Small intestine (tissue), 7 donors: ENCODE results near the gene FHIT. TPM values are rescaled to one million over a fixed set of nuclear protein-coding genes. Genes with fewer than 3 reads are reported as not detected.
A peak's percentile ranks its signal among the peaks of the same experiment; 100 is the strongest.

Experiments used
- DNase-seq, 2 donors: peaks; one replicate each; pipeline versions ENCODE4 v3.0.0 to v3.0.0-alpha.2; 2013
- FAIRE-seq: peaks from 2 replicates; lab custom pipeline; 2012; peaks lifted over from hg19 to GRCh38; lab: Jason Lieb, UNC
- H3K27ac ChIP-seq, 3 donors: one replicate each; pipeline ENCODE4 v1.5.1; 2013; ENCODE audit warnings: low read length in 2 of 3, mild to moderate bottlenecking in 2 of 3, control low read depth in 1 of 3, inconsistent platforms in 1 of 3, low read depth in 1 of 3, moderate library complexity in 1 of 3
- H3K27me3 ChIP-seq, 3 donors: one replicate each; pipeline ENCODE4 v1.6.1; 2013; ENCODE audit warnings: low read length in 3 of 3, inconsistent platforms in 1 of 3; ENCODE audit not compliant: control insufficient read depth in 3 of 3, insufficient read depth in 3 of 3
- H3K36me3 ChIP-seq, 3 donors: one replicate each; pipeline ENCODE4 v1.6.1; 2013; ENCODE audit warnings: low read length in 3 of 3, inconsistent platforms in 1 of 3, low read depth in 1 of 3, mild to moderate bottlenecking in 1 of 3, moderate library complexity in 1 of 3; ENCODE audit not compliant: control insufficient read depth in 3 of 3, insufficient read depth in 2 of 3
- H3K4me1 ChIP-seq, 3 donors: one replicate each; pipeline ENCODE4 v1.6.1; 2013; ENCODE audit warnings: low read length in 2 of 3, inconsistent platforms in 1 of 3, low read depth in 1 of 3, mild to moderate bottlenecking in 1 of 3, moderate library complexity in 1 of 3; ENCODE audit not compliant: control insufficient read depth in 3 of 3, insufficient read depth in 2 of 3
- H3K4me3 ChIP-seq, 3 donors: one replicate each; pipeline ENCODE4 v1.5.1; 2013; ENCODE audit warnings: low read length in 3 of 3, control low read depth in 1 of 3, inconsistent platforms in 1 of 3, low read depth in 1 of 3, mild to moderate bottlenecking in 1 of 3, moderate library complexity in 1 of 3
- H3K9me3 ChIP-seq, 2 donors: one replicate each; pipeline ENCODE4 v1.6.1; 2013; ENCODE audit warnings: low read depth in 1 of 2, low read length in 1 of 2; ENCODE audit not compliant: control insufficient read depth in 2 of 2, insufficient read depth in 1 of 2
- WGBS, 3 donors: extraction: QIAGEN DNeasy Blood & Tissue Kit; methylation state at CpG; one replicate each; pipeline ENCODE4 v1.1.7; 2013; 5-methylcytosine and 5-hydroxymethylcytosine counted together
- polyA plus RNA-seq, 4 donors: library from polyadenylated mRNA; stranded (reverse) in 3 of 4; unstranded in 1 of 4; fragments of 200-250 nt in 3 of 4; fragments of 120-200 nt in 1 of 4; gene quantifications; one replicate each; pipeline versions ENCODE4 v1.2.1 to v1.2.3, GENCODE V29; 2013
- donor health status: healthy with polysubstance abuse.
- donor health status: control.
- donor health status: control.
- donor health status: Bipolar disorder and iron deficiency.
- donor health status: healthy.

The FHIT gene
- polyA plus RNA-seq, 4 donors: 4.4 to 30.4 (median 7.0) TPM

DNA sequence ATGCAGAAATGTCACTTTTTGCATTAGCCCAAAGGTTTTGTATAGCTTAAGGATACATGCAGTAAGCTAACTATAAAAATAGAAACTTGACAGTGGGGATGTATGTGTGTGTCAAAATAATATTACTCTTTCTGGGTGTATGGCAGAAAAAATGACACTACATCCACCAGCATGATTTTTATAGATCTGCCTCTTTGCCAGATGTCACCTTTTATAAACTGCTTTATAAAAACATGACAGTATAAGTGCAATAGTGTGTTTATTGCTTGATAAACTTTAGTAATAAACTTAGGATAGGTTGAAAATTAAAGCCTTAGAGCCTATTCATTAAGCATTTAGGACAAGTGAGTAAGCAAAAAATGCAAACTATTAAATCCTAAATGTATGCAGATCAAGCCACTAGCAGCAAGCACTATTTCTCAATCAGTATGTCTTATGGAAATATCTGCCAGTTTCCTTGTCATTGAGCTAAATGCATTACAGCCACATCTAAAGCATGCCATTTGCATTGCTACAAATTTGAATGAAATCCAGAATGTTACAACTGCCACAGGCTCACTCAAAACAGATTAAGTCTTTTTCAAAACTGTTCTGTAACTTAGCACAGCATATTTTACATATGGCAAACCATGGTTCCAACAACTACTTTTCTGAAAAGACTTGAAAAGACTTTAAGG lies 935.0 kb downstream of the FHIT start:
- H3K4me3 ChIP-seq: no peak overlapping the region
- H3K4me1 ChIP-seq: peaks cover 0 to 7% (median 0%) of the 10 kb centered on the region in 3 donors
- no peaks in the 10 kb centered on the region for H3K27me3 ChIP-seq
- FAIRE-seq (no peak), DNase-seq (no peak)
- H3K36me3 ChIP-seq: no peaks in the 10 kb centered on the region
- no peak overlapping the region for H3K27ac ChIP-seq
- H3K9me3 ChIP-seq: peaks cover 0 to 3% of the 10 kb centered on the region in 2 donors

- H3K9me3 ChIP-seq: peaks cover 0 to 3% of the 10 kb centered on the region in 2 donors
- WGBS, 3 donors: 10 to 46% (median 29%) methylated on average over 6 of the region's 6 CpGs
- H3K4me3 ChIP-seq: no peak overlapping the region
- DNase-seq (peak; percentile 60 to 61), FAIRE-seq (no peak)
- peaks cover 0 to 7% (median 0%) of the 10 kb centered on the region in 3 donors for H3K4me1 ChIP-seq
- no peaks in the 10 kb centered on the region for H3K36me3 ChIP-seq
- peak overlapping the region in 1 of 3 donors; percentile 14 for H3K27ac ChIP-seq
- no peaks in the 10 kb centered on the region for H3K27me3 ChIP-seq
Measured at GRCh38 chr3:60313951-60314461, 937.2 kb downstream of the FHIT start.

DNA sequence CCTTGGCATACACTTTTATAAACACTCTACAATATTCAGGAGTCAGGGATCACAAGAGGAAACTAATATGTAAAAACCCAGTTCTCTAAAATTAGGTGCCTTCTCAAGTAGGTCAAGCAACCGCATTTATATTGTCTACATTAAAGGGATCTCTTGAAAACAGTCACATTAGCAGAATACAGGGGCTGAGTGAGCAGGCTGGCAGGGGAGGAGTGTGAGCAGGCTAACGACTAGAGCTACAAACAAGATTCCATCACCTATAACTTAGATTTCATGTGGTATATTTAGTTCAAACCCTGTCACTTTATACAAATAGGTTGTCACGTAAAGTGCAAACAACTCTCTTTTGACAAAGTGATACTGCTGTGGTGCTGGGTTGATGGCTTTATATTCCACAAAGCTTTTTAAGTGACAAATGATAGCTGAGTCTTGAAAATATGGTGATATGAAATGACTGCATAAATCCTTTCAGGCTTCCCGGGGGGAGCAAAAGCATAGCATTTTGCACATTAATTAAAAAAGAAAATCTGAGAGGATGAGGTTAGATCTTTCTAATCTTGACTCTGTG lies 937.9 kb downstream of the FHIT start:
- Histone ChIP-seq H3K9me3 (peaks cover 0 to 3% of the 10 kb centered on the region in 2 donors), H3K36me3 (no peaks in the 10 kb centered on the region), H3K27ac (no peak overlapping the region), H3K4me1 (peaks cover 0 to 7% (median 0%) of the 10 kb centered on the region in 3 donors), H3K27me3 (no peaks in the 10 kb centered on the region), H3K4me3 (no peak overlapping the region)
- DNase-seq: no peak
- 39 to 56% (median 55%) methylated on average over 4 of the region's 4 CpGs for WGBS, 3 donors
- no peak for FAIRE-seq

GRCh38 chr3:60309539-60310268 lies 941.5 kb downstream of the FHIT start:
- no peaks in the 10 kb centered on the region for H3K36me3 ChIP-seq
- no peak for FAIRE-seq
- no peaks in the 10 kb centered on the region for H3K27me3 ChIP-seq
- no peaks in the 10 kb centered on the region for H3K9me3 ChIP-seq
- H3K27ac ChIP-seq: no peak overlapping the region
- no peak for DNase-seq
- no peak overlapping the region for H3K4me3 ChIP-seq
- whole genome bisulfite sequencing, 3 donors: 71 to 76% (median 74%) methylated on average over 6 of the region's 6 CpGs
- peaks cover 0 to 7% (median 0%) of the 10 kb centered on the region in 3 donors for H3K4me1 ChIP-seq

GRCh38 chr3:60308808-60309207 lies 942.4 kb downstream of the FHIT start:
- WGBS, 3 donors: 63 to 78% (median 75%) methylated on average over 3 of the region's 3 CpGs
- no peaks in the 10 kb centered on the region for H3K9me3 ChIP-seq
- DNase-seq: no peak
- H3K4me3 ChIP-seq: no peak overlapping the region
- peaks cover 0 to 3% (median 0%) of the 10 kb centered on the region in 3 donors for H3K4me1 ChIP-seq
- H3K27me3 ChIP-seq: no peaks in the 10 kb centered on the region
- H3K27ac ChIP-seq: no peak overlapping the region
- no peaks in the 10 kb centered on the region for H3K36me3 ChIP-seq
- no peak for FAIRE-seq

- peak in 1 of 2 donors; percentile 13 for DNase-seq
- no peaks in the 10 kb centered on the region for H3K9me3 ChIP-seq
- no peaks in the 10 kb centered on the region for H3K27me3 ChIP-seq
- H3K4me3 ChIP-seq: no peak overlapping the region
- H3K4me1 ChIP-seq: no peaks in the 10 kb centered on the region
- FAIRE-seq: no peak
- H3K36me3 ChIP-seq: no peaks in the 10 kb centered on the region
- H3K27ac ChIP-seq: no peak overlapping the region
- WGBS, 3 donors: 74 to 87% (median 86%) methylated on average over 5 of the region's 5 CpGs
Measured at GRCh38 chr3:60307562-60308199, 943.6 kb downstream of the FHIT start.

GRCh38 chr3:60304112-60304511 lies 947.1 kb downstream of the FHIT start:
- no peak overlapping the region for H3K4me3 ChIP-seq
- FAIRE-seq: no peak

GRCh38 chr3:60303160-60303559 lies 948.1 kb downstream of the FHIT start:
- WGBS, 3 donors: 71 to 86% (median 77%) methylated on average over 3 of the region's 3 CpGs
- no peak for DNase-seq
- no peak overlapping the region for H3K27ac ChIP-seq
- H3K36me3 ChIP-seq: no peaks in the 10 kb centered on the region
- no peaks in the 10 kb centered on the region for H3K27me3 ChIP-seq
- H3K4me1 ChIP-seq: peaks cover 0 to 2% (median 0%) of the 10 kb centered on the region in 3 donors
- no peak for FAIRE-seq
- H3K9me3 ChIP-seq: peaks cover 0 to 6% of the 10 kb centered on the region in 2 donors
- no peak overlapping the region for H3K4me3 ChIP-seq

More at GRCh38 chr3:60304112-60304511, 947.1 kb downstream of the FHIT start:
- no peaks in the 10 kb centered on the region for H3K36me3 ChIP-seq
- H3K9me3 ChIP-seq: peaks cover 0 to 6% of the 10 kb centered on the region in 2 donors
- peaks cover 0 to 2% (median 0%) of the 10 kb centered on the region in 3 donors for H3K4me1 ChIP-seq
- H3K27ac ChIP-seq: no peak overlapping the region
- DNase-seq: no peak
- H3K27me3 ChIP-seq: no peaks in the 10 kb centered on the region
